IMR-90 (cell line): ENCODE data around the gene NCCRP1.

Source experiments
- CEBPB ChIP-seq: IDR thresholded peaks from 2 replicates; pipeline ENCODE4 v1.6.1; 2012; ENCODE audit warnings: low read depth, low read length, improper control_type of control experiment
- POLR2A ChIP-seq: IDR thresholded peaks from 2 replicates; pipeline ENCODE4 v1.6.1; 2012; ENCODE audit warnings: mild to moderate bottlenecking, low read depth, low read length
- RCOR1 ChIP-seq: IDR thresholded peaks from 2 replicates; pipeline ENCODE4 v1.6.1; 2012; ENCODE audit warnings: mild to moderate bottlenecking, low read length, improper control_type of control experiment; ENCODE audit not compliant: insufficient replicate concordance
- SMC3 ChIP-seq: fragments of 150-350 bp; IDR thresholded peaks from 2 replicates; pipeline ENCODE4 v1.6.1; 2016; ENCODE audit warnings: low read depth, mild to moderate bottlenecking, antibody characterized with exemption, low read length, moderate library complexity
- USF2 ChIP-seq: fragments of 150-350 bp; IDR thresholded peaks from 2 replicates; pipeline ENCODE4 v1.6.1; 2017; ENCODE audit warnings: mild to moderate bottlenecking, antibody characterized with exemption, low read length, low read depth
- TF ChIP-seq, protein P1 (sequence below): conservative IDR thresholded peaks from 2 replicates; pipeline ENCODE4 v1.5.1; 2012; ENCODE audit warnings: mild to moderate bottlenecking, low read depth, low read length, improper control_type of control experiment

DNA sequence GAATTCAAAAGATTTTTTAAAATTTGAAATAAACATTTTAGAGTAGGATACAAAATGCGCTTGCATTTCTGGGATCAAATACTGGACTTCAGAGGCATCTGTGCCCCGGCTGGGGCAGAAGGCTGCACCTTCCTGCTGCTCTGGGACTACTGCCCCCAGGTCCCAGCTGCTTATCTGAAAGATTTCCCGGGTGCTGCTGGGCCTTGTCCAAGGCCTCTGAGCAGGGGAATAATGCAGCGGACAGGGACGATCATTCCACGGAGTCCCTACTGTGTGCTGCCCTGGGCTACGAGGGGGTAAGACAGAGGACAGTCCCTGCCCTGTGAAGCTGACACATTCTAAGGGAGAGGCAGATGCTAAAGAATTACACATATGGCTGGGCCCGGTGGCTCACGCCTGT is 33.1 kb upstream of the NCCRP1 start:
- TF ChIP-seq, protein P1, sequence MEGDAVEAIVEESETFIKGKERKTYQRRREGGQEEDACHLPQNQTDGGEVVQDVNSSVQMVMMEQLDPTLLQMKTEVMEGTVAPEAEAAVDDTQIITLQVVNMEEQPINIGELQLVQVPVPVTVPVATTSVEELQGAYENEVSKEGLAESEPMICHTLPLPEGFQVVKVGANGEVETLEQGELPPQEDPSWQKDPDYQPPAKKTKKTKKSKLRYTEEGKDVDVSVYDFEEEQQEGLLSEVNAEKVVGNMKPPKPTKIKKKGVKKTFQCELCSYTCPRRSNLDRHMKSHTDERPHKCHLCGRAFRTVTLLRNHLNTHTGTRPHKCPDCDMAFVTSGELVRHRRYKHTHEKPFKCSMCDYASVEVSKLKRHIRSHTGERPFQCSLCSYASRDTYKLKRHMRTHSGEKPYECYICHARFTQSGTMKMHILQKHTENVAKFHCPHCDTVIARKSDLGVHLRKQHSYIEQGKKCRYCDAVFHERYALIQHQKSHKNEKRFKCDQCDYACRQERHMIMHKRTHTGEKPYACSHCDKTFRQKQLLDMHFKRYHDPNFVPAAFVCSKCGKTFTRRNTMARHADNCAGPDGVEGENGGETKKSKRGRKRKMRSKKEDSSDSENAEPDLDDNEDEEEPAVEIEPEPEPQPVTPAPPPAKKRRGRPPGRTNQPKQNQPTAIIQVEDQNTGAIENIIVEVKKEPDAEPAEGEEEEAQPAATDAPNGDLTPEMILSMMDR: no peak
- TF ChIP-seq RCOR1 (no peak), POLR2A (no peak), CEBPB (no peak), SMC3 (no peak), USF2 (no peak)
